PC-9 (cell line): ENCODE results near the gene MYO15B. TPM values are rescaled to one million over a fixed set of nuclear protein-coding genes. Genes with fewer than 3 reads are reported as not detected.

ENCODE experiments used
- BruUV-seq: library from RNA; stranded (reverse); fragments of 400-500 nt; replicated peaks from 2 replicates; lab custom pipeline; 2021; lab: Mats Ljungman, UMichigan
- CTCF ChIA-PET: fragments of 300-600 bp; sonication (Branson Sonifier 250); formaldehyde crosslinking; loops from one replicate; lab custom pipeline; 2022; ENCODE audit warnings: antibody characterized with exemption; lab: Charles Lee
- POLR2A ChIA-PET: fragments of 300-600 bp; sonication (Branson Sonifier 250); formaldehyde crosslinking; loops from one replicate; lab custom pipeline; 2022; ENCODE audit warnings: antibody characterized with exemption; ENCODE audit not compliant: unreplicated experiment; lab: Charles Lee
- DNase-seq, 2 experiments: peaks; one replicate each; pipeline versions ENCODE4 v3.0.0 to v3.0.0-alpha.2; 2015 to 2022; ENCODE audit warnings: mixed read lengths in 1 of 2
- H2AFZ ChIP-seq: fragments of 200-600 bp; sonication (generic); 2 replicates; pipeline ENCODE4 v1.8.1; 2017; ENCODE audit warnings: antibody characterized with exemption
- H3F3A ChIP-seq: fragments of 200-600 bp; sonication (generic); 2 replicates; pipeline ENCODE4 v1.8.1; 2017; ENCODE audit warnings: antibody characterized with exemption, mild to moderate bottlenecking, low read depth; ENCODE audit not compliant: insufficient read depth
- H3K27ac ChIP-seq: fragments of 200-600 bp; sonication (generic); 2 replicates; pipeline ENCODE4 v1.6.1; 2016; ENCODE audit warnings: mixed run types
- H3K27me3 ChIP-seq: fragments of 200-600 bp; sonication (generic); 2 replicates; pipeline ENCODE4 v1.6.1; 2016; ENCODE audit warnings: low read depth, mixed run types; ENCODE audit not compliant: insufficient read depth
- H3K36me3 ChIP-seq: fragments of 200-600 bp; sonication (generic); 2 replicates; pipeline ENCODE4 v1.6.1; 2016; ENCODE audit warnings: low read depth, mixed run types
- H3K4me1 ChIP-seq: fragments of 200-600 bp; sonication (generic); replicated peaks from 2 replicates; pipeline ENCODE4 v1.6.1; 2016; ENCODE audit warnings: mixed run types; ENCODE audit not compliant: insufficient read depth
- H3K4me2 ChIP-seq: fragments of 200-600 bp; sonication (generic); 2 replicates; pipeline ENCODE4 v1.6.1; 2017; ENCODE audit warnings: mixed run types
- H3K4me3 ChIP-seq: fragments of 200-600 bp; sonication (generic); 2 replicates; pipeline ENCODE4 v1.6.1; 2016; ENCODE audit warnings: mixed run types
- H3K79me2 ChIP-seq: fragments of 200-600 bp; sonication (generic); 2 replicates; pipeline ENCODE4 v1.6.1; 2017; ENCODE audit warnings: low read depth, mixed run types
- H3K9me2 ChIP-seq: fragments of 200-600 bp; sonication (generic); 2 replicates; pipeline ENCODE4 v1.8.1; 2017; ENCODE audit warnings: mild to moderate bottlenecking; ENCODE audit not compliant: insufficient read depth
- H3K9me3 ChIP-seq: fragments of 200-600 bp; sonication (generic); 2 replicates; pipeline ENCODE4 v1.8.1; 2016; ENCODE audit warnings: low read depth; ENCODE audit not compliant: insufficient read depth
- H4K20me1 ChIP-seq: fragments of 200-600 bp; sonication (generic); 2 replicates; pipeline ENCODE4 v1.8.1; 2017; ENCODE audit not compliant: insufficient read depth
- EZH2 ChIP-seq: fragments of 200-600 bp; sonication (generic); IDR thresholded peaks from 2 replicates; pipeline ENCODE4 v1.8.0; 2017; ENCODE audit warnings: antibody characterized with exemption, low read depth
- intact Hi-C: fragments of 100-400 bp; cut with micrococcal nuclease; formaldehyde crosslinking; loops from one replicate; pipeline ENCODE4 v1.10.0; 2022; ENCODE audit not compliant: unreplicated experiment
- total RNA-seq: library from RNA; stranded (reverse); gene quantifications from 2 replicates; pipeline ENCODE4 v1.2.3, GENCODE V29; 2021
- TF ChIP-seq, protein P1 (sequence below): fragments of 200-600 bp; sonication (generic); conservative IDR thresholded peaks from 2 replicates; pipeline ENCODE4 v1.6.1; 2017; ENCODE audit warnings: mixed run types, antibody characterized with exemption, mild to moderate bottlenecking, moderate library complexity

Gene MYO15B
- total RNA-seq, 1 experiment from 2014 or later: 53.5 TPM

DNA sequence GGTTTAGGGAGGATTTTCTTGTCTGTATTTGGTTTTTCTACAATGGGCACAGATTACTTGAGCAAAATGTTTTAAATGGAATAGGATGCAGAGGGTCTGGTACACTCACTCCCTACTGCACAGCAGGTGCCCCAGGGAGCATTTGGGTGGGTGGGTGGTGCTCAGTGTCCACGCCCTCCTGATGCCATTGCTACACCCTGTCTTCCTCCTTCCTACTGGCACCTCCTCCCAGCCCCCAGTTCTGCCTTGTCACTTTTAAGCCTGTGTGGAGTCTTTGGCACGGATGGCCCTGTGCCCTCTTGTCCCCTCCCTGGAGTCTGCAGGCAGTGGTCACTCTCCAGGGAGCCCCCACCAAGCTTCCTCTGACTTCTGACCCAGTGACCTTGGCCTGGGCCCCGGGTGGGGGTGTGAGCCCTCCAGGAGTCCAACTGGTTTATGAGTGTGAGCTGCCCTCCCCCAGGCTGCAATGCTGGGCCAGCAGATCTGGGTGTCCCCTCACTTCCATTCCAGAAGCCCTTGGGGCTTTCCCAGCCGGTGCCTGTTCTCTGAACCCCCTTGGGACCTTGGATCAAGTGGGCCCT lies 46.6 kb upstream of the MYO15B start:
- no peak overlapping the region for H3K4me3 ChIP-seq
- no TSS peak for BruUV-seq
- H3K36me3 ChIP-seq: no peaks in the 10 kb centered on the region
- DNase-seq: no peak
- no peaks in the 10 kb centered on the region for H3K9me2 ChIP-seq
- H3K4me2 ChIP-seq: no peak overlapping the region
- no peak overlapping the region for H2AFZ ChIP-seq
- POLR2A ChIA-PET: no interaction called here
- no peaks in the 10 kb centered on the region for H3K9me3 ChIP-seq
- intact Hi-C loops: no loop called here
- H3K27ac ChIP-seq: no peak overlapping the region
- no peaks in the 10 kb centered on the region for H3K4me1 ChIP-seq
- CTCF ChIA-PET: no interaction called here
- H4K20me1 ChIP-seq: no peaks in the 10 kb centered on the region
- TF ChIP-seq, protein P1, sequence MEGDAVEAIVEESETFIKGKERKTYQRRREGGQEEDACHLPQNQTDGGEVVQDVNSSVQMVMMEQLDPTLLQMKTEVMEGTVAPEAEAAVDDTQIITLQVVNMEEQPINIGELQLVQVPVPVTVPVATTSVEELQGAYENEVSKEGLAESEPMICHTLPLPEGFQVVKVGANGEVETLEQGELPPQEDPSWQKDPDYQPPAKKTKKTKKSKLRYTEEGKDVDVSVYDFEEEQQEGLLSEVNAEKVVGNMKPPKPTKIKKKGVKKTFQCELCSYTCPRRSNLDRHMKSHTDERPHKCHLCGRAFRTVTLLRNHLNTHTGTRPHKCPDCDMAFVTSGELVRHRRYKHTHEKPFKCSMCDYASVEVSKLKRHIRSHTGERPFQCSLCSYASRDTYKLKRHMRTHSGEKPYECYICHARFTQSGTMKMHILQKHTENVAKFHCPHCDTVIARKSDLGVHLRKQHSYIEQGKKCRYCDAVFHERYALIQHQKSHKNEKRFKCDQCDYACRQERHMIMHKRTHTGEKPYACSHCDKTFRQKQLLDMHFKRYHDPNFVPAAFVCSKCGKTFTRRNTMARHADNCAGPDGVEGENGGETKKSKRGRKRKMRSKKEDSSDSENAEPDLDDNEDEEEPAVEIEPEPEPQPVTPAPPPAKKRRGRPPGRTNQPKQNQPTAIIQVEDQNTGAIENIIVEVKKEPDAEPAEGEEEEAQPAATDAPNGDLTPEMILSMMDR: no peak
- TF ChIP-seq EZH2: no peak
- no peaks in the 10 kb centered on the region for H3F3A ChIP-seq
- 0 out of 2 replicates have a peak, but pooled peaks cover 6% of the 10 kb centered on the region for H3K79me2 ChIP-seq
- H3K27me3 ChIP-seq: no peaks in the 10 kb centered on the region

DNA sequence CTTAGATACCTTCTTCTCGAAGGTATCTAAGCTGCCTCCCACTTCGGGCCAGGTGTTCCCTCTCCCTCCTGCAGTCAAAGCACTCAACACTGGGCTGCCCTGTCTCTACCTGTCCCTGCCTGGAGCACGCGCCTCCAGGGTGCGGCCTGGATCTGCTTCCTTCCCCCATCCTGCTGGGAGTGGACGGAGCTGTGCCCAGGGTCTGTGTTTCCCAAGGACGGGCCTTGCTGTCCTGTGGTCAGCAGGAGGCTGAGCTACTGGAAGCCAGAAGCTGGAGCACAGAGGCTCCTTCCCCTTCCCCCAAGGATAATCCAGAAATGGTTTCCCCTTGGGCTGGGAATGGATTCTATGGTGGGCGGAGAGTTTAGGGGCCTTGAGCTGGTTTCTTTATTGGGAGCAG lies 45.4 kb upstream of the MYO15B start:
- ChIA-PET POLR2A (no interaction called here), CTCF (no interaction called here)
- no peaks in the 10 kb centered on the region for H3K27me3 ChIP-seq
- no peaks in the 10 kb centered on the region for H3K9me3 ChIP-seq
- no peaks in the 10 kb centered on the region for H3K9me2 ChIP-seq
- H2AFZ ChIP-seq: no peak overlapping the region
- no peaks in the 10 kb centered on the region for H3K4me1 ChIP-seq
- no peaks in the 10 kb centered on the region for H3K36me3 ChIP-seq
- 0 out of 2 replicates have a peak, but pooled peaks cover 6% of the 10 kb centered on the region for H3K79me2 ChIP-seq
- H4K20me1 ChIP-seq: no peaks in the 10 kb centered on the region
- intact Hi-C loops: no loop called here
- H3K27ac ChIP-seq: no peak overlapping the region
- DNase-seq: no peak
- peaks cover 5% of the 10 kb centered on the region; the same call in 1 of the 2 replicates for H3F3A ChIP-seq
- no peak for TF ChIP-seq EZH2
- TF ChIP-seq, protein P1: no peak
- BruUV-seq: no TSS peak
- no peak overlapping the region for H3K4me3 ChIP-seq
- H3K4me2 ChIP-seq: no peak overlapping the region

DNA sequence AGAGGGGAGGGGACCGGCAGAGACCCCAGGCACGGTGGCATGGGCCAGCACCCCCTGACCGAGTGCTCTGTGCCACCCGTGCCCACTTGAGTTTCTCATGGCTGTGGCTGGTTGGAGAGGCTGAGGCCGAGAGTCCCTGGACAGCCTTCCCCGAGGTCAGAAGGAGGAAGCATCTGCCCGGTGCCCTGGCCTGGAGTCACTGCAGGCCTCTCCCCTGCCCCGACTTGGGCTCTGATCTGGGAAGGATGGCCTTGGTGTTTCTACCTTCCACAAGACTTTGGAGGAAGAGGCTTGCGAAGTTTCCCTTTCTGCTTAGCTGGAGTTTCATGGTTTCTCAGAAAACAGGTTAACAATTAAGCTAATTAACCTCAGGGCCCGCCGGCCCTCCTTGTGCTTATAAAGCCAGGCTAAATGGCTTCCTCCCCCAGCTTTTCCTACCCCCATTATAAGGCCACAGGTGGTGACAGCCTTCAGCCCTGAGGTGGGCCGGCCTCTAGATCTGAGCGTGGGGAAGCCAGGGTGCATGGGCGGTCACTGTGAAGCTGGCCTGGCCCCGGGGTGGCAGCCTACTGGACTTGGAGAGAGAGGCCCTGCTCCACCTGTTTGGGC lies 44.8 kb upstream of the MYO15B start:
- no peak for DNase-seq
- H3K79me2 ChIP-seq: 0 out of 2 replicates have a peak, but pooled peaks cover 6% of the 10 kb centered on the region
- intact Hi-C loops: no loop called here
- BruUV-seq: no TSS peak
- H3K27me3 ChIP-seq: no peaks in the 10 kb centered on the region
- H3K4me1 ChIP-seq: peaks cover 4% of the 10 kb centered on the region; the same call in 1 of the 2 replicates
- no peaks in the 10 kb centered on the region for H3K9me2 ChIP-seq
- no peak overlapping the region for H3K27ac ChIP-seq
- no peak overlapping the region for H3K4me2 ChIP-seq
- no peaks in the 10 kb centered on the region for H4K20me1 ChIP-seq
- no peak overlapping the region for H3K4me3 ChIP-seq
- TF ChIP-seq EZH2: no peak
- TF ChIP-seq, protein P1: no peak
- ChIA-PET CTCF (no interaction called here), POLR2A (no interaction called here)
- H2AFZ ChIP-seq: no peak overlapping the region
- no peaks in the 10 kb centered on the region for H3K36me3 ChIP-seq
- no peaks in the 10 kb centered on the region for H3K9me3 ChIP-seq
- peaks cover 10% of the 10 kb centered on the region; the same call in 1 of the 2 replicates for H3F3A ChIP-seq
